Measurements from ENCODE around the gene PIK3R3. TPM values are rescaled to one million over a fixed set of nuclear protein-coding genes. Genes with fewer than 3 reads are reported as not detected.

The PIK3R3 gene
- total and polyA plus RNA-seq, 2 experiments from 2014 or later = 8.4 to 16.8 TPM

- no peaks in the 10 kb centered on the region for H3K9me2 ChIP-seq (replicated peaks; ENCODE audit: insufficient read depth)
Measured at GRCh38 chr1:46030876-46031660, 101.4 kb downstream of the PIK3R3 start.

DNA sequence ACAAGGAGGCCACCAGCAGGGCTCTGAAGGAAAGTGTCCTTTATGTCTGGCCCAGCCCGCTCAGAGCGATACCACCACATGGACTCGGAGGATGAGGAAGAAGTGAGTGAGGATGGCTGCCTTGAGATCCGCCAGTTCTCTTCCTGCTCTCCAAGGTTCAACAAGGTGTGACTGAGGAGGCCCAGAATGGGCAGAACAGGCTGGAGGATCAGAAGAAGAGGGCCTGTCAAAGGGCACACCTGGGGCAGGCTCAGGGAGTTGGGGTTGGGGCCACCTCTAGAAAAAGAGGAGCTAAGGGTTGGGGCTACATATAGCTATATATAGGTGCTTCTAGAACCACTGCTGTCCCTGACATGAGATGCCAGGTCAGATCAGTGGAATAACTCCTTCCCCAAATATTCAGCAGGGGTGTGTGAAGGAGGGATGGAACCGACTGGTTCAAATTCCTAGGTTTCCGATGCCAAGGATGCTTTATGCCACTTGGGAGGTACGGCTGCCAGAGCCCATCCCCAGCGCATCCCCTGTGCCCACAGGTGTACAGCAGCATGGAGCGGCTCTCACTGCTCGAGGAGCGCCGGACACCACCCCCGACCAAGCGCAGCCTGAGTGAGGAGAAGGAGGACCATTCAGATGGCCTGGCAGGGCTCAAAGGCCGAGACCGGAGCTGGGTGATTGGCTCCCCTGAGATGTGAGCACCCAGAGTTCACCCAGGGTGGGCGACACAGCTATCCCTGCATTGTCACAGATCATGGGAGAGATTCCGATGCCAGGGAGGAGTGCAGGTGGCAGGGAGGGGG is 102.2 kb downstream of the PIK3R3 start:
- no peak overlapping the region for H3K4me2 ChIP-seq
- H3K9me2 ChIP-seq (replicated peaks; ENCODE audit: insufficient read depth) = no peaks in the 10 kb centered on the region
- WGBS (ENCODE audit: low lambda C conversion rate, missing lambda C conversion rate) = 98% methylated on average over 18 of the region's 18 CpGs
- H3K4me3 ChIP-seq = no peak overlapping the region
- H3K27me3 ChIP-seq = no peaks in the 10 kb centered on the region
- H4K20me1 ChIP-seq (ENCODE audit: insufficient read depth, poor library complexity, severe bottlenecking) = no peaks in the 10 kb centered on the region
- H3K27ac ChIP-seq = no peak overlapping the region
- no peak overlapping the region for H2AFZ ChIP-seq
- no peaks in the 10 kb centered on the region for H3K4me1 ChIP-seq (ENCODE audit: insufficient read depth)
- TF ChIP-seq EZH2phosphoT487 (IDR thresholded peaks at IDR 0.05; ENCODE audit: low read depth, severe bottlenecking, unreplicated experiment) (no peak), EZH2 (IDR thresholded peaks at IDR 0.05; ENCODE audit: borderline replicate concordance) (no peak)
- TF ChIP-seq, protein P1, sequence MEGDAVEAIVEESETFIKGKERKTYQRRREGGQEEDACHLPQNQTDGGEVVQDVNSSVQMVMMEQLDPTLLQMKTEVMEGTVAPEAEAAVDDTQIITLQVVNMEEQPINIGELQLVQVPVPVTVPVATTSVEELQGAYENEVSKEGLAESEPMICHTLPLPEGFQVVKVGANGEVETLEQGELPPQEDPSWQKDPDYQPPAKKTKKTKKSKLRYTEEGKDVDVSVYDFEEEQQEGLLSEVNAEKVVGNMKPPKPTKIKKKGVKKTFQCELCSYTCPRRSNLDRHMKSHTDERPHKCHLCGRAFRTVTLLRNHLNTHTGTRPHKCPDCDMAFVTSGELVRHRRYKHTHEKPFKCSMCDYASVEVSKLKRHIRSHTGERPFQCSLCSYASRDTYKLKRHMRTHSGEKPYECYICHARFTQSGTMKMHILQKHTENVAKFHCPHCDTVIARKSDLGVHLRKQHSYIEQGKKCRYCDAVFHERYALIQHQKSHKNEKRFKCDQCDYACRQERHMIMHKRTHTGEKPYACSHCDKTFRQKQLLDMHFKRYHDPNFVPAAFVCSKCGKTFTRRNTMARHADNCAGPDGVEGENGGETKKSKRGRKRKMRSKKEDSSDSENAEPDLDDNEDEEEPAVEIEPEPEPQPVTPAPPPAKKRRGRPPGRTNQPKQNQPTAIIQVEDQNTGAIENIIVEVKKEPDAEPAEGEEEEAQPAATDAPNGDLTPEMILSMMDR (IDR thresholded peaks at IDR 0.05; ENCODE audit: poor library complexity) = no peak
- no peaks in the 10 kb centered on the region for H3K9me3 ChIP-seq (ENCODE audit: low read depth)
- no peaks in the 10 kb centered on the region for H3K79me2 ChIP-seq
- H3K36me3 ChIP-seq (replicated peaks; ENCODE audit: insufficient read depth, low read depth) = no peaks in the 10 kb centered on the region
- no peak for DNase-seq (ENCODE audit: low spot score)

More at GRCh38 chr1:46030876-46031660, 101.4 kb downstream of the PIK3R3 start:
- no peak for DNase-seq (ENCODE audit: low spot score)
- Histone ChIP-seq H3K27me3 (no peaks in the 10 kb centered on the region), H3K27ac (no peak overlapping the region), H3K4me3 (no peak overlapping the region), H3K4me1 (ENCODE audit: insufficient read depth) (no peaks in the 10 kb centered on the region), H4K20me1 (ENCODE audit: insufficient read depth, poor library complexity, severe bottlenecking) (no peaks in the 10 kb centered on the region), H3K79me2 (no peaks in the 10 kb centered on the region), H3K36me3 (replicated peaks; ENCODE audit: insufficient read depth, low read depth) (no peaks in the 10 kb centered on the region), H2AFZ (no peak overlapping the region), H3K9me3 (ENCODE audit: low read depth) (no peaks in the 10 kb centered on the region), H3K4me2 (no peak overlapping the region)
- TF ChIP-seq, protein P1 (IDR thresholded peaks at IDR 0.05; ENCODE audit: poor library complexity) = no peak
- no peak for TF ChIP-seq EZH2 (IDR thresholded peaks at IDR 0.05; ENCODE audit: borderline replicate concordance)
- TF ChIP-seq EZH2phosphoT487 (IDR thresholded peaks at IDR 0.05; ENCODE audit: low read depth, severe bottlenecking, unreplicated experiment) = no peak
- WGBS (ENCODE audit: low lambda C conversion rate, missing lambda C conversion rate) = 96% methylated on average over 22 of the region's 26 CpGs

- Histone ChIP-seq H3K9me2 (replicated peaks; ENCODE audit: insufficient read depth) (no peaks in the 10 kb centered on the region), H3K27ac (no peak overlapping the region), H3K79me2 (no peaks in the 10 kb centered on the region), H3K9me3 (ENCODE audit: low read depth) (no peaks in the 10 kb centered on the region), H3K4me2 (no peak overlapping the region), H2AFZ (no peak overlapping the region), H3K36me3 (replicated peaks; ENCODE audit: insufficient read depth, low read depth) (no peaks in the 10 kb centered on the region), H3K27me3 (no peaks in the 10 kb centered on the region), H3K4me1 (ENCODE audit: insufficient read depth) (no peaks in the 10 kb centered on the region), H4K20me1 (ENCODE audit: insufficient read depth, poor library complexity, severe bottlenecking) (no peaks in the 10 kb centered on the region), H3K4me3 (no peak overlapping the region)
- 97% methylated on average over 8 of the region's 8 CpGs for WGBS (ENCODE audit: low lambda C conversion rate, missing lambda C conversion rate)
- no peak for DNase-seq (ENCODE audit: low spot score)
- TF ChIP-seq EZH2phosphoT487 (IDR thresholded peaks at IDR 0.05; ENCODE audit: low read depth, severe bottlenecking, unreplicated experiment) (no peak), EZH2 (IDR thresholded peaks at IDR 0.05; ENCODE audit: borderline replicate concordance) (no peak)
- TF ChIP-seq, protein P1 (IDR thresholded peaks at IDR 0.05; ENCODE audit: poor library complexity) = no peak
Measured at GRCh38 chr1:46027788-46028573, 104.4 kb downstream of the PIK3R3 start.

Measured in hepatocyte (in vitro differentiated cells).